ENCODE measurements around the gene PCBP2. TPM values are rescaled to one million over a fixed set of nuclear protein-coding genes. Genes with fewer than 3 reads are reported as not detected.

Gene PCBP2
- total and polyA plus RNA-seq, 10 of the 15 experiments (the other 5 are each of a cell fraction or from before 2014, with no cell fraction given), result 109 to 803 (median 327) TPM

- POLR2A ChIA-PET, result interaction anchor here (0.6 to 2.9 kb wide), 8 partner anchors 8 to 286 kb away, joined by 3 to 12 read pairs (median 3); partner anchors contain the start of genes ITGB7 and TARBP2
- BruUV-seq (replicated peaks), result no TSS peak
- no peaks in the 10 kb centered on the region for H3K79me2 ChIP-seq (ENCODE audit: control insufficient read depth, insufficient read depth, low read length)
- no peaks in the 10 kb centered on the region for H3K36me3 ChIP-seq (ENCODE audit: control insufficient read depth in 2 of 2, insufficient read depth in 2 of 2, low read length in 1 of 2)
- in situ Hi-C loops (cut with MboI) (no loop called here), intact Hi-C loops (cut with micrococcal nuclease; ENCODE audit: unreplicated experiment) (no loop called here)
- peak overlapping the region; percentile 96 for H3K4me2 ChIP-seq (ENCODE audit: control insufficient read depth, insufficient read depth)
- no peaks in the 10 kb centered on the region for H4K20me1 ChIP-seq (ENCODE audit: control insufficient read depth, insufficient read depth)
- peak; percentile 96 for ATAC-seq
- CTCF ChIA-PET, result interaction anchor here (0.5 to 4.8 kb wide), 8 partner anchors 9 to 168 kb away, joined by 3 to 20 read pairs (median 3); partner anchors contain the start of genes NPFF and PRR13
- peak; percentile 46 for DNase-seq (ENCODE audit: low read depth, low spot score)
- H3K27ac ChIP-seq (ENCODE audit: control insufficient read depth, insufficient read depth), result peak overlapping the region; percentile 46; the same call in 1 of the 2 replicates
- peak overlapping the region; percentile 87 for H3K4me3 ChIP-seq
- no peaks in the 10 kb centered on the region for H3K27me3 ChIP-seq (replicated peaks in 1 of 2; ENCODE audit: control insufficient read depth in 2 of 2, insufficient read depth in 2 of 2, low read length in 1 of 2)
- H3K9ac ChIP-seq (ENCODE audit: control insufficient read depth, insufficient read depth, low read length), result peak overlapping the region; percentile 74
- peak overlapping the region; percentile 90 for H2AFZ ChIP-seq (ENCODE audit: control insufficient read depth, low read depth, low read length)
- RAD21 ChIA-PET (ENCODE audit: unreplicated experiment), result interaction anchor here (1.0 to 1.6 kb wide), 6 partner anchors 8 to 183 kb away, joined by 3 to 7 read pairs (median 4); partner anchors contain the start of genes ATP5MC2 and TARBP2
- WGBS (ENCODE audit: insufficient coverage, insufficient replicate concordance, low lambda C conversion rate, missing lambda C conversion rate), result 2% methylated on average over 45 of the region's 52 CpGs
- peaks cover 10% of the 10 kb centered on the region for H3K4me1 ChIP-seq (ENCODE audit: control insufficient read depth, insufficient read depth, low read length)
- SMC1A ChIA-PET (ENCODE audit: uncharacterized antibody, unreplicated experiment), result interaction anchor here (0.7 to 3.1 kb wide), 5 partner anchors 16 to 140 kb away, joined by 3 to 9 read pairs (median 3); no protein-coding TSS in a partner anchor
- no peaks in the 10 kb centered on the region for H3K9me3 ChIP-seq (replicated peaks; ENCODE audit: control insufficient read depth, insufficient read depth, low read length)
- FAIRE-seq, result peak; percentile 94
- TF ChIP-seq YBX1 (IDR thresholded peaks at IDR 0.05) (no peak), RUNX3 (IDR thresholded peaks at IDR 0.05; ENCODE audit: low read length) (no peak), ZZZ3 (IDR thresholded peaks at IDR 0.05; ENCODE audit: control insufficient read depth, insufficient read length, low read depth) (no peak), E2F8 (IDR thresholded peaks at IDR 0.05; ENCODE audit: low read depth, partially characterized antibody) (no peak), USF1 (IDR thresholded peaks at IDR 0.05; ENCODE audit: borderline replicate concordance, extremely low read length, insufficient read depth, low read depth, low read length) (peak; percentile 94), SIN3A (IDR thresholded peaks at IDR 0.05; ENCODE audit: low read depth, low read length) (peak; percentile 70; the same call in 1 of the 2 replicates), PBX3 (IDR thresholded peaks at IDR 0.05; ENCODE audit: insufficient replicate concordance, low read depth, low read length) (no peak), RAD51 (IDR thresholded peaks at IDR 0.05) (peak; percentile 86), MYC (IDR thresholded peaks at IDR 0.05; ENCODE audit: insufficient read depth, insufficient read length, insufficient replicate concordance, low read length, severe bottlenecking) (no peak), ZBTB11 (CRISPR knock-in tag; IDR thresholded peaks at IDR 0.05) (no peak), TARDBP (IDR thresholded peaks at IDR 0.05; ENCODE audit: borderline replicate concordance) (no peak; the same call in 1 of the 2 replicates)
Measured at GRCh38 chr12:53492830-53493609, 41.1 kb downstream of the PCBP2 start.

All from GM12878 (cell line).